ENCODE measurements around the gene ABHD14A.

DNA sequence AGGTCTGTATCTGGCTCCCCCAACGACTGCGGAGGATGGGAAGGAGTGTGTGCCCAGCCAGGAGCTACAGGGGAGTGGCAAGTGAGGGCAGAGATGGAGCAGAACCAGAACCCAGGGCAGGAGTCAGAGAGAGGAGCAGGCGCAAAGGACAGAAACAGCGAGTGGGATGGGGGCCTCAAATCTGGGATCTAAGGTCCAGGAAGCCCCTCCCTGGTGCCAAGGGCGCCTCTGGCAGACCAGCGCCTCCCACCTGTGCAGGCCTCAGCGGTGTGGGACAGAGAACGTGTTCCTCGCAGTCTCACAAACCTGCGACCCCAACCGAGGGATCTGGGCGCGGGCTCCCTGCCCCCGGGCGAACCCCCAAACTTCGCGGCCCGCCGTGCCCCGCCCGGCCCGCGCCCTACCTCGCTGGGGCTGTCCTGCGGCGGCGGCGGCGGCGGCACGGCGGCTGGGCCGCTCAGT lies 7.9 kb upstream of the ABHD14A start:
- TF ChIP-seq EZH2 (IDR thresholded peaks at IDR 0.05) (no peak), POLR2AphosphoS5 (IDR thresholded peaks at IDR 0.05; ENCODE audit: borderline replicate concordance, low read depth, low read length) (no peak)

Measured in SK-N-MC (cell line).